OCI-LY7 (cell line): ENCODE data around the gene HNMT. TPM values are rescaled to one million over a fixed set of nuclear protein-coding genes. Genes with fewer than 3 reads are reported as not detected.

Source experiments
- BruUV-seq: library from RNA; stranded (reverse); fragments of 400-500 nt; replicated peaks from 2 replicates; lab custom pipeline; 2021; lab: Mats Ljungman, UMichigan
- CTCF ChIA-PET: fragments of 300-600 bp; sonication (Branson Sonifier 250); formaldehyde crosslinking; loops from one replicate; lab custom pipeline; 2022; ENCODE audit warnings: antibody characterized with exemption; ENCODE audit not compliant: unreplicated experiment; lab: Charles Lee
- POLR2A ChIA-PET: fragments of 300-600 bp; sonication (Branson Sonifier 250); formaldehyde crosslinking; loops from one replicate; lab custom pipeline; 2022; ENCODE audit warnings: antibody characterized with exemption; lab: Charles Lee
- DNase-seq: peaks from one replicate; pipeline ENCODE4 v3.0.0-alpha.2; 2015; ENCODE audit warnings: low spot score
- H2AFZ ChIP-seq: fragments of 200-600 bp; sonication (generic), shearing (Covaris generic); 2 replicates; pipeline ENCODE4 v1.6.1; 2014; ENCODE audit warnings: mild to moderate bottlenecking, antibody characterized with exemption, low read length, moderate library complexity
- H3K27ac ChIP-seq: fragments of 200-600 bp; sonication (generic); 2 replicates; pipeline ENCODE4 v1.5.1; 2014; ENCODE audit warnings: mixed run types, low read depth, mild to moderate bottlenecking, moderate library complexity, low read length, inconsistent platforms; ENCODE audit not compliant: poor library complexity, severe bottlenecking
- H3K36me3 ChIP-seq: fragments of 200-600 bp; sonication (generic); 2 replicates; pipeline ENCODE4 v1.6.1; 2014; ENCODE audit warnings: mild to moderate bottlenecking, antibody characterized with exemption, low read length, moderate library complexity, mixed read lengths; ENCODE audit not compliant: insufficient read depth
- H3K4me1 ChIP-seq: fragments of 200-600 bp; sonication (generic); 2 replicates; pipeline ENCODE4 v1.5.1; 2014; ENCODE audit warnings: mild to moderate bottlenecking, low read length; ENCODE audit not compliant: insufficient read depth, poor library complexity, severe bottlenecking
- H3K4me2 ChIP-seq: fragments of 200-600 bp; sonication (generic); 2 replicates; pipeline ENCODE4 v1.6.1; 2014; ENCODE audit warnings: mild to moderate bottlenecking, low read length
- H3K4me3 ChIP-seq: fragments of 200-600 bp; sonication (generic); 2 replicates; pipeline ENCODE4 v1.5.1; 2014; ENCODE audit warnings: mild to moderate bottlenecking, low read depth, low read length; ENCODE audit not compliant: poor library complexity, severe bottlenecking
- H3K79me2 ChIP-seq: fragments of 200-600 bp; sonication (generic); 2 replicates; pipeline ENCODE4 v1.6.1; 2016; ENCODE audit warnings: low read depth, mild to moderate bottlenecking, low read length, moderate library complexity, mixed read lengths; ENCODE audit not compliant: insufficient read depth
- H3K9me2 ChIP-seq: fragments of 200-600 bp; sonication (generic); 2 replicates; pipeline ENCODE4 v1.6.1; 2016; ENCODE audit warnings: mild to moderate bottlenecking, low read length, mixed read lengths; ENCODE audit not compliant: insufficient read depth
- H3K9me3 ChIP-seq: fragments of 200-600 bp; sonication (generic); 2 replicates; pipeline ENCODE4 v1.6.1; 2014; ENCODE audit warnings: mild to moderate bottlenecking, mixed run types, low read length, mixed read lengths
- H4K20me1 ChIP-seq: fragments of 200-600 bp; sonication (generic); 2 replicates; pipeline ENCODE4 v1.6.1; 2014; ENCODE audit warnings: mild to moderate bottlenecking, antibody characterized with exemption, low read length, moderate library complexity, mixed read lengths; ENCODE audit not compliant: insufficient read depth
- CTCF ChIP-seq: fragments of 200-600 bp; sonication (generic); conservative IDR thresholded peaks from 2 replicates; pipeline ENCODE4 v1.5.1; 2014; ENCODE audit warnings: mild to moderate bottlenecking, antibody characterized with exemption, low read length, moderate library complexity, mixed read lengths
- EZH2phosphoT487 ChIP-seq: fragments of 200-600 bp; sonication (generic); IDR thresholded peaks from 2 replicates; pipeline ENCODE4 v1.6.1; 2018; ENCODE audit warnings: low read depth, borderline replicate concordance, mild to moderate bottlenecking, mixed run types, antibody characterized with exemption, low read length, moderate library complexity, mixed read lengths
- intact Hi-C: fragments of 100-400 bp; cut with micrococcal nuclease; formaldehyde crosslinking; loops from one replicate; pipeline ENCODE4 v1.10.0; 2022; ENCODE audit not compliant: unreplicated experiment
- total RNA-seq, 2 experiments: library from RNA; depleted of rRNA in 1 of 2; stranded (reverse); fragments of >200 nt in 1 of 2; shearing (Covaris generic) in 1 of 2; gene quantifications; 2 replicates each; pipeline ENCODE4 v1.2.3, GENCODE V29; 2014 to 2022

HNMT gene
- total RNA-seq, 2 experiments from 2014 or later, result not detected

- no peaks in the 10 kb centered on the region for H3K79me2 ChIP-seq
- no peak overlapping the region for H2AFZ ChIP-seq
- no peaks in the 10 kb centered on the region for H3K36me3 ChIP-seq
- no TSS peak for BruUV-seq
- no peaks in the 10 kb centered on the region for H3K4me1 ChIP-seq
- POLR2A ChIA-PET, result no interaction called here
- H4K20me1 ChIP-seq, result no peaks in the 10 kb centered on the region
- no peak for TF ChIP-seq CTCF
- TF ChIP-seq EZH2phosphoT487, result no peak
- no peaks in the 10 kb centered on the region for H3K9me3 ChIP-seq
- no peak overlapping the region for H3K4me2 ChIP-seq
- no peaks in the 10 kb centered on the region for H3K9me2 ChIP-seq
- intact Hi-C loops, result no loop called here
- CTCF ChIA-PET, result no interaction called here
- H3K27ac ChIP-seq, result no peak overlapping the region
- no peak for DNase-seq
- H3K4me3 ChIP-seq, result no peak overlapping the region
Measured at GRCh38 chr2:138035608-138036217, 71.4 kb downstream of the HNMT start.

GRCh38 chr2:138036522-138036921 lies 72.2 kb downstream of the HNMT start:
- CTCF ChIA-PET, result no interaction called here
- no TSS peak for BruUV-seq

More at GRCh38 chr2:138036522-138036921, 72.2 kb downstream of the HNMT start:
- no peaks in the 10 kb centered on the region for H3K79me2 ChIP-seq
- no peaks in the 10 kb centered on the region for H4K20me1 ChIP-seq
- POLR2A ChIA-PET, result interaction anchor here (0.6 kb wide), 1 partner anchor 78 kb away, joined by 3 read pairs; no protein-coding TSS in a partner anchor
- intact Hi-C loops, result no loop called here
- H2AFZ ChIP-seq, result no peak overlapping the region
- H3K27ac ChIP-seq, result no peak overlapping the region
- no peak for TF ChIP-seq EZH2phosphoT487
- TF ChIP-seq CTCF, result no peak
- H3K4me1 ChIP-seq, result no peaks in the 10 kb centered on the region
- no peaks in the 10 kb centered on the region for H3K36me3 ChIP-seq
- H3K4me3 ChIP-seq, result no peak overlapping the region
- no peak overlapping the region for H3K4me2 ChIP-seq
- H3K9me2 ChIP-seq, result no peaks in the 10 kb centered on the region
- no peaks in the 10 kb centered on the region for H3K9me3 ChIP-seq
- no peak for DNase-seq
